GM19372 (cell line): ENCODE data around the gene OR10H1.
"Not testable (repeated sequence)": the region's sequence is repeated elsewhere in the genome, so short reads cannot be mapped to it uniquely, and the experiment has no call there.

Experiments used
- ATAC-seq: cut with Tn5 transposase; IDR thresholded peaks from one replicate; pipeline ENCODE4 v1.9.1; 2021; ENCODE audit warnings: mild to moderate bottlenecking, low read depth, moderate library complexity; ENCODE audit not compliant: unreplicated experiment

OR10H1 gene

GRCh38 chr19:15776264-15776663 lies 39.2 kb downstream of the OR10H1 start:
- no peak for ATAC-seq

- ATAC-seq, result no peak
Observed at GRCh38 chr19:15775249-15775648, 40.2 kb downstream of the OR10H1 start.

GRCh38 chr19:15774159-15774558 lies 41.3 kb downstream of the OR10H1 start:
- not testable (repeated sequence) for ATAC-seq

GRCh38 chr19:15769586-15769985 lies 45.9 kb downstream of the OR10H1 start:
- no peak for ATAC-seq

- ATAC-seq, result no peak
Observed at GRCh38 chr19:15759962-15760565, 55.4 kb downstream of the OR10H1 start.

GRCh38 chr19:15758379-15758778 lies 57.1 kb downstream of the OR10H1 start:
- ATAC-seq, result no peak
